IPS DF 6.9 (cell line): ENCODE measurements around the gene ANGPTL8.

Experiments used
- DNase-seq: peaks from one replicate; pipeline ENCODE4 v3.0.0-alpha.2; 2013; ENCODE audit warnings: low read depth, low spot score
- H3K27ac ChIP-seq: one replicate; pipeline ENCODE4 v1.5.1; 2013; ENCODE audit warnings: low read length, control low read depth
- H3K27me3 ChIP-seq: 2 replicates; pipeline ENCODE4 v1.6.1; 2013; ENCODE audit warnings: mild to moderate bottlenecking, low read length; ENCODE audit not compliant: control insufficient read depth, insufficient read depth
- H3K36me3 ChIP-seq: 2 replicates; pipeline ENCODE4 v1.6.1; 2013; ENCODE audit warnings: low read length; ENCODE audit not compliant: control insufficient read depth, insufficient read depth
- H3K4me1 ChIP-seq: 2 replicates; pipeline ENCODE4 v1.6.1; 2013; ENCODE audit warnings: low read length; ENCODE audit not compliant: control insufficient read depth, insufficient read depth
- H3K4me3 ChIP-seq: 2 replicates; pipeline ENCODE4 v1.5.1; 2013; ENCODE audit warnings: mild to moderate bottlenecking, low read length
- H3K9me3 ChIP-seq: 2 replicates; pipeline ENCODE4 v1.6.1; 2013; ENCODE audit warnings: low read length, inconsistent platforms; ENCODE audit not compliant: control insufficient read depth, insufficient read depth
- WGBS: extraction: QIAGEN DNeasy Blood & Tissue Kit; methylation state at CpG from one replicate; pipeline ENCODE4 v1.1.7; 2013; ENCODE audit warnings: mixed read lengths, missing lambda C conversion rate; ENCODE audit not compliant: insufficient read length, insufficient coverage; 5-methylcytosine and 5-hydroxymethylcytosine counted together

ANGPTL8 gene

GRCh38 chr19:11261971-11262839 lies 22.8 kb downstream of the ANGPTL8 start, which contains the start of gene DOCK6:
TSS of gene DOCK6 (minus strand) at chr19:11262524. CDS start at chr19:11262440, 84 bp downstream.
- Histone ChIP-seq H3K27me3 (no peaks in the 10 kb centered on the region), H3K9me3 (no peaks in the 10 kb centered on the region), H3K36me3 (no peaks in the 10 kb centered on the region), H3K27ac (no peak within 1 kb of the TSS), H3K4me1 (peaks cover 2% of the 10 kb centered on the region; the same call in 1 of the 2 replicates), H3K4me3 (peak within 1 kb of the TSS; percentile 61)
- WGBS: no CpG with 5 or more reads among the region's 91 CpGs
- DNase-seq: no peak

GRCh38 chr19:11263726-11264125 lies 24.3 kb downstream of the ANGPTL8 start:
- H3K9me3 ChIP-seq: no peaks in the 10 kb centered on the region
- no peak for DNase-seq
- no peak overlapping the region for H3K4me3 ChIP-seq
- WGBS: no CpG with 5 or more reads among the region's 6 CpGs
- no peaks in the 10 kb centered on the region for H3K27me3 ChIP-seq
- H3K36me3 ChIP-seq: no peaks in the 10 kb centered on the region
- no peak overlapping the region for H3K27ac ChIP-seq
- H3K4me1 ChIP-seq: peaks cover 2% of the 10 kb centered on the region; the same call in 1 of the 2 replicates

- WGBS: no CpG with 5 or more reads among the region's 19 CpGs
- H3K9me3 ChIP-seq: no peaks in the 10 kb centered on the region
- no peak for DNase-seq
- H3K4me1 ChIP-seq: peaks cover 2% of the 10 kb centered on the region; the same call in 1 of the 2 replicates
- H3K27ac ChIP-seq: no peak overlapping the region
- H3K36me3 ChIP-seq: no peaks in the 10 kb centered on the region
- no peaks in the 10 kb centered on the region for H3K27me3 ChIP-seq
- no peak overlapping the region for H3K4me3 ChIP-seq
Measured at GRCh38 chr19:11264452-11265176, 25.2 kb downstream of the ANGPTL8 start.

GRCh38 chr19:11265177-11265784 lies 25.9 kb downstream of the ANGPTL8 start:
- Histone ChIP-seq H3K27ac (no peak overlapping the region), H3K4me1 (peaks cover 2% of the 10 kb centered on the region; the same call in 1 of the 2 replicates), H3K9me3 (no peaks in the 10 kb centered on the region), H3K27me3 (no peaks in the 10 kb centered on the region), H3K4me3 (no peak overlapping the region), H3K36me3 (no peaks in the 10 kb centered on the region)
- WGBS: no CpG with 5 or more reads among the region's 6 CpGs
- no peak for DNase-seq

GRCh38 chr19:11265785-11266236 lies 26.4 kb downstream of the ANGPTL8 start:
- Histone ChIP-seq H3K4me3 (no peak overlapping the region), H3K36me3 (no peaks in the 10 kb centered on the region), H3K9me3 (no peaks in the 10 kb centered on the region), H3K4me1 (peaks cover 2% of the 10 kb centered on the region; the same call in 1 of the 2 replicates), H3K27ac (no peak overlapping the region), H3K27me3 (no peaks in the 10 kb centered on the region)
- DNase-seq: no peak
- no CpG with 5 or more reads among the region's 11 CpGs for WGBS

- H3K4me3 ChIP-seq: no peak overlapping the region
- no peak overlapping the region for H3K27ac ChIP-seq
- H3K9me3 ChIP-seq: no peaks in the 10 kb centered on the region
- peaks cover 2% of the 10 kb centered on the region; the same call in 1 of the 2 replicates for H3K4me1 ChIP-seq
- H3K27me3 ChIP-seq: no peaks in the 10 kb centered on the region
- WGBS: no CpG with 5 or more reads among the region's 10 CpGs
- DNase-seq: no peak
- no peaks in the 10 kb centered on the region for H3K36me3 ChIP-seq
Measured at GRCh38 chr19:11267316-11268085, 28.1 kb downstream of the ANGPTL8 start.

GRCh38 chr19:11268783-11269267 lies 29.4 kb downstream of the ANGPTL8 start:
- no peak for DNase-seq

GRCh38 chr19:11269408-11269807 lies 30.0 kb downstream of the ANGPTL8 start:
- Histone ChIP-seq H3K4me1 (peaks cover under 1% of the 10 kb centered on the region; the same call in 1 of the 2 replicates), H3K36me3 (no peaks in the 10 kb centered on the region), H3K9me3 (no peaks in the 10 kb centered on the region), H3K27ac (no peak overlapping the region), H3K4me3 (no peak overlapping the region), H3K27me3 (no peaks in the 10 kb centered on the region)
- no CpG with 5 or more reads among the region's 7 CpGs for WGBS
- no peak for DNase-seq

More at GRCh38 chr19:11268783-11269267, 29.4 kb downstream of the ANGPTL8 start:
- Histone ChIP-seq H3K4me1 (peaks cover 2% of the 10 kb centered on the region; the same call in 1 of the 2 replicates), H3K27ac (no peak overlapping the region), H3K4me3 (no peak overlapping the region), H3K27me3 (no peaks in the 10 kb centered on the region), H3K9me3 (no peaks in the 10 kb centered on the region), H3K36me3 (no peaks in the 10 kb centered on the region)
- no CpG with 5 or more reads among the region's 10 CpGs for whole genome bisulfite sequencing

GRCh38 chr19:11273296-11273695 lies 33.9 kb downstream of the ANGPTL8 start:
- Histone ChIP-seq H3K4me3 (no peak overlapping the region), H3K9me3 (no peaks in the 10 kb centered on the region), H3K36me3 (no peaks in the 10 kb centered on the region), H3K27ac (no peak overlapping the region), H3K27me3 (no peaks in the 10 kb centered on the region), H3K4me1 (0 out of 2 replicates have a peak, but pooled peaks cover 1% of the 10 kb centered on the region)
- DNase-seq: no peak
- WGBS: no CpG with 5 or more reads among the region's 2 CpGs
